Mucosa of gallbladder (tissue), 1 donor: ENCODE data around the gene DCTN3. TPM values are rescaled to one million over a fixed set of nuclear protein-coding genes. Genes with fewer than 3 reads are reported as not detected.

Source experiments
- DNase-seq: peaks from one replicate; pipeline ENCODE4 v3.0.0-alpha.2; 2020; ENCODE audit warnings: low spot score
- total RNA-seq: library from RNA; stranded (reverse); gene quantifications from one replicate; pipeline ENCODE4 v1.2.1, GENCODE V29; 2021
- donor health status: DM: no; HTN: no; CAD: no.

DCTN3 gene
- total RNA-seq, 1 donor from 2014 or later, result 81.9 TPM

- DNase-seq, result no peak
Measured at GRCh38 chr9:34590381-34591247, 29.7 kb downstream of the DCTN3 start.

- peak; percentile 47 for DNase-seq
Measured at GRCh38 chr9:34589636-34590380, 30.5 kb downstream of the DCTN3 start, which contains the start of gene CNTFR. Gene CNTFR, minus strand, starts transcription at chr9:34589724. Its CDS starts 20,743 bp downstream, at chr9:34568981.

- no peak for DNase-seq
Measured at GRCh38 chr9:34588671-34589635, 31.3 kb downstream of the DCTN3 start.

- no peak for DNase-seq
Measured at GRCh38 chr9:34587271-34587670, 33.0 kb downstream of the DCTN3 start.

GRCh38 chr9:34585946-34586669, 34.2 kb downstream of the DCTN3 start:
- DNase-seq, result no peak

- DNase-seq, result no peak
Measured at GRCh38 chr9:34584970-34585369, 35.3 kb downstream of the DCTN3 start.

- no peak for DNase-seq
Measured at GRCh38 chr9:34582787-34583186, 37.5 kb downstream of the DCTN3 start.

- DNase-seq, result no peak
Measured at GRCh38 chr9:34581318-34581717, 39.0 kb downstream of the DCTN3 start.

GRCh38 chr9:34580358-34580757, 39.9 kb downstream of the DCTN3 start:
- no peak for DNase-seq

- no peak for DNase-seq
Measured at GRCh38 chr9:34579808-34580163, 40.5 kb downstream of the DCTN3 start.

- no peak for DNase-seq
Measured at GRCh38 chr9:34579104-34579807, 41.0 kb downstream of the DCTN3 start.

GRCh38 chr9:34578241-34579103, 41.8 kb downstream of the DCTN3 start:
- DNase-seq, result no peak

GRCh38 chr9:34577400-34578240, 42.7 kb downstream of the DCTN3 start:
- DNase-seq, result no peak

GRCh38 chr9:34576597-34577399, 43.5 kb downstream of the DCTN3 start:
- DNase-seq, result peak; percentile 27

- DNase-seq, result no peak
Measured at GRCh38 chr9:34575862-34576596, 44.3 kb downstream of the DCTN3 start.

GRCh38 chr9:34575241-34575640, 45.1 kb downstream of the DCTN3 start:
- no peak for DNase-seq

GRCh38 chr9:34574571-34574970, 45.7 kb downstream of the DCTN3 start:
- DNase-seq, result no peak
